RWPE2 (cell line): Measurements from ENCODE around the gene DCPS.
A peak's percentile ranks its signal among the peaks of the same experiment; 100 is the strongest.
"Not testable (repeated sequence)": the region's sequence is repeated elsewhere in the genome, so short reads cannot be mapped to it uniquely, and the experiment has no call there.

Experiments used
- ATAC-seq: fragments of 200-7000 bp; cut with Tn5 transposase; 3 replicates; pipeline ENCODE4 v1.9.1; 2021; ENCODE audit warnings: low read depth
- DNase-seq: peaks from one replicate; pipeline ENCODE4 v3.0.0-alpha.2; 2020; ENCODE audit warnings: low spot score
- H3K27ac ChIP-seq: fragments of 450-650 bp; 2 replicates; pipeline ENCODE4 v1.5.1; 2017; ENCODE audit warnings: mild to moderate bottlenecking; ENCODE audit not compliant: poor library complexity, severe bottlenecking
- H3K27me3 ChIP-seq: fragments of 250-450 bp; sonication (Bioruptor Pico); 2 replicates; pipeline ENCODE4 v1.5.1; 2021; ENCODE audit warnings: mild to moderate bottlenecking, moderate library complexity; ENCODE audit not compliant: insufficient read depth, poor library complexity, severe bottlenecking
- H3K36me3 ChIP-seq: fragments of 250-450 bp; sonication (Bioruptor Pico); 2 replicates; pipeline ENCODE4 v1.5.1; 2020; ENCODE audit warnings: low read depth, mild to moderate bottlenecking, moderate library complexity
- H3K4me1 ChIP-seq: fragments of 250-450 bp; sonication (Bioruptor Pico); 2 replicates; pipeline ENCODE4 v1.5.1; 2021; ENCODE audit warnings: mild to moderate bottlenecking, moderate library complexity; ENCODE audit not compliant: insufficient read depth, poor library complexity, severe bottlenecking
- H3K4me3 ChIP-seq: fragments of 250-450 bp; sonication (Bioruptor Pico); 2 replicates; pipeline ENCODE4 v1.5.1; 2021; ENCODE audit warnings: mild to moderate bottlenecking, moderate library complexity; ENCODE audit not compliant: severe bottlenecking
- H3K9me3 ChIP-seq: fragments of 250-450 bp; sonication (Bioruptor Pico); 2 replicates; pipeline ENCODE4 v1.5.1; 2021; ENCODE audit warnings: mild to moderate bottlenecking, moderate library complexity; ENCODE audit not compliant: severe bottlenecking
- CTCF ChIP-seq: fragments of 450-650 bp; IDR thresholded peaks from one replicate; pipeline ENCODE4 v1.5.1; 2017; ENCODE audit warnings: mild to moderate bottlenecking, moderate library complexity; ENCODE audit not compliant: poor library complexity, severe bottlenecking

DCPS gene

DNA sequence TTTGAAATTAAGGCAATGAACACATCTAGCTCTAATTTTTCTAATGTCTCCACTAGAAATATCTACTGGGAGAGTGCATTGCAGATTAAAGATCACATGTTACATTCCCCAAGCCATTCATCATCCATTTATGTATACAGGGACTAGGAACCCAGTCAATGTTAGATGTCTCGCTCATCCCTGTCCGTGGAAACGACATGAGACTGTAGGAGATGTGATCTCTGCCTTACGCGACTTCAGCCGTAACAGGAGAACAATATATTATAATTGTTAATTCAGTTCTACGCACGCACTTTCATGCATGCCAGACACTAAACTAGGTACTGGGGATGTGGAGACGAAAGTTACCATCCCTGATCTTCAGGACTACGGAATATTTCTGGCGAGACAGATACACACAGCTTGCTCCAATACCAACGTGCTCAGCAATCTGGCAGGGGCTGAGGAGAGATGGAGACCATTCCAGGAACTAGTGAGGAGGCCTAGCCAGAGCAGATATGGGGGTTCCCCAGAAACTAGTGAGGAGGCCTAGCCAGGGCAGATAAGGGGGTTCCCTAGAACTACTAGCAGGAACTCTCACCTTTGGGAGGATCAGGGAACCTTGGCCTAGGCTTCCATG, 706 bp downstream of the DCPS start:
- H3K9me3 ChIP-seq, result no peaks in the 10 kb centered on the region
- peaks cover 10% of the 10 kb centered on the region; the same call in 1 of the 2 replicates for H3K36me3 ChIP-seq
- H3K27ac ChIP-seq, result peak overlapping the region; percentile 66
- H3K4me1 ChIP-seq, result peaks cover 7% of the 10 kb centered on the region
- peak; percentile 21; the same call in 2 of the 3 replicates for ATAC-seq
- no peak for DNase-seq
- TF ChIP-seq CTCF, result no peak
- H3K27me3 ChIP-seq, result no peaks in the 10 kb centered on the region
- H3K4me3 ChIP-seq, result peak overlapping the region; percentile 48

GRCh38 chr11:126305699-126306098, 1.8 kb downstream of the DCPS start:
- H3K27ac ChIP-seq, result no peak overlapping the region
- H3K27me3 ChIP-seq, result no peaks in the 10 kb centered on the region
- no peak for TF ChIP-seq CTCF
- peaks cover 7% of the 10 kb centered on the region; the same call in 1 of the 2 replicates for H3K36me3 ChIP-seq
- no peaks in the 10 kb centered on the region for H3K9me3 ChIP-seq
- no peak overlapping the region for H3K4me3 ChIP-seq
- ATAC-seq (no peak), DNase-seq (no peak)
- H3K4me1 ChIP-seq, result peaks cover 7% of the 10 kb centered on the region

DNA sequence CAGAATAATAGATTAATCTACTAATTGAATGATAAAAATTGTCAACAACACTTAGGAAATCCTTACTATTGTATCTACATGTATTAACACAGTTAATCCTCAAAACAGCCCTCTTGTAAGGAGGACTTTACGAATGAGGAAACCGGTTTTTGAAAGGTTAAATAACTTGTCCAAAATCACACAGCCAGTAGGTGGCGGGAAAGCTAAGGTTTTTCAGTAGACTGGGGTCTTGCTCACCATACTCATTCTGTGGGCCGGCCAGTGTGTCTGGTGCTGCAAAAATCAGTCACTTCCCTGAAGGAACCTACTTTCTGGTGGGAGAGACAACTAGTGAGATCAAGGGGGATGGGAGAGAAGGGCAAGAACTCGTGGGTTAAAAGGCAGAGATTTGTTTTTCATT, 3.8 kb downstream of the DCPS start:
- H3K27me3 ChIP-seq, result no peaks in the 10 kb centered on the region
- no peak overlapping the region for H3K4me3 ChIP-seq
- H3K9me3 ChIP-seq, result no peaks in the 10 kb centered on the region
- no peak for DNase-seq
- H3K4me1 ChIP-seq, result peaks cover 7% of the 10 kb centered on the region
- no peak for ATAC-seq
- peak; percentile 58 for TF ChIP-seq CTCF
- H3K27ac ChIP-seq, result no peak overlapping the region
- H3K36me3 ChIP-seq, result peaks cover 6% of the 10 kb centered on the region

- no peak for ATAC-seq
- Histone ChIP-seq H3K4me1 (peaks cover 10% of the 10 kb centered on the region), H3K27me3 (no peaks in the 10 kb centered on the region), H3K9me3 (no peaks in the 10 kb centered on the region), H3K4me3 (no peak overlapping the region), H3K27ac (no peak overlapping the region), H3K36me3 (peaks cover 6% of the 10 kb centered on the region)
- TF ChIP-seq CTCF, result no peak
- no peak for DNase-seq
Observed at GRCh38 chr11:126308271-126308671, 4.4 kb downstream of the DCPS start.

DNA sequence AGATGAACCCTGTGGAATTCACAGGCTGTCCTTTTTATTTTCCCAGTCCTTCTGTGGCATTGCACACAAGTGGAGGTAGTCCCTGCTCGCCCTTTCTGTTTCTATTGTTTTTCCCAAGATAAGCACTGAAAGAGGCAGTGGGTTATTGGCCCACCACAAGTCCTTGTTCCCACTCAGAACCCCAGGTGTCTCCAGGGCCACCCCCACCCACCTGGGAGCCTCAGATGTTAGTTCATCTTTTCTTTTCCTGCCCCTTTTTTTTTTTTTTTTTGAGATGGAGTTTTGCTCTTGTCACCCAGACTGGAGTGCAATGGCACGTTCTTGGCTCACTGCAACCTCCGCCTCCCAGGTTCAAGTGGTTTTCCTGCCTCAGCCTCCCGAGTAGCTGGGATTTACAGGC, 4.9 kb downstream of the DCPS start:
- not testable (repeated sequence) for H3K36me3 ChIP-seq, H3K4me3 ChIP-seq, DNase-seq, H3K9me3 ChIP-seq, H3K27me3 ChIP-seq, ATAC-seq, H3K27ac ChIP-seq
- H3K4me1 ChIP-seq, result peaks cover 14% of the 10 kb centered on the region
